Measurements from ENCODE around the gene DPF3.
A peak's percentile ranks its signal among the peaks of the same experiment; 100 is the strongest.

DPF3 gene

DNA sequence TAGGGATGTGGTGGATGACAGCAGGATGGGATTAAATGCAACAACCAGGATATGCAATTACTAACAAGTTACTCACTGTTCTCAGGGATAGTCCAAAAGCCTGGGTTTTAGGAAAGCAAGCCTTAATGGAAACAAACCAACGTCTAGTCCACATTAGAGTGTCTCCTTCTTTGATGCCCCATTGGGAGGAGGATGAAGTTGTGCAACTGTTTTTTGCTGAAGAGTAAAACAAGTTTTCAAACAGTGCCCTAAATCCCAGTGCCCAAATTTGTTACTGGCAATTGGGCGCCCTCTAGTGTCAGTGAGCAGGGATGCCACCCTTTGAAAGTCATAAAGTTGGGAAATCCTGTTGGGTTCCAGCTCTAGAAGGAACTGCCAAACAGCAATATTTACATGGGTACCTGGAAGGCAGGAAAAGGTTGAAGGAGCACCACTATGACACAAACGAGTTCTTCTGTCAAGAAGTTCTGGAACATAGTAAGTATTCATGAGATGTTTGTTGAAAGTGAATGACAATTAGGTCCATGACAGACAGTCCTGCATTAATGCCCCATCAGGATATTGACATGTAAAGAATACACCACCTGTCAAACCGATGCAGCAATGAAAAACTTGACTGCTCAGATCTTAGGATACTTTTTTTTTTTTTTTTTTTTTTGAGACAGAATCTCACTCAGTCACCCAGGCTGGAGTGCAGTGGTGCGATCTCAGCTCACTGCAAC is 11.1 kb upstream of the DPF3 start:
- DNase-seq (ENCODE audit: low spot score): peak; percentile 72

GRCh38 chr14:72904218-72904617 is 10.3 kb upstream of the DPF3 start:
- no peak for DNase-seq (ENCODE audit: low spot score)

DNA sequence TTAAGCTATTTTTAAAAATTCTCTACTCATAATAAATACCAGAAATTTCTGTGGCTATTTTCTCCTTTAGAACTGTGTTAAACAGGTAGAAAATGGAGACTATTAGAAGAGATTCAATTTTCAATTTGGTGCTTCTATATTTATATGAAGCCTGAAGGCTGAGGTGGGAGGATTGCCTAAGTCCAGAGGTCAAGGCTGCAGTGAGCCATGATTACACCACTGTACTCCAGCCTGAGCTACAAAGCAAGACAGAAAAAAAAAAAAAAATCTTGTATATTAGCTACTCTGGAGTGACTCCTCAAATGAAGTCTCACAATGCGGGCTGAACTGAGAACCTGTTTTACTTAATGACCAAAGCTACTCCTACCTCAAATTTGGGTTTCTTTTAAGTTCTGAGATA is 9.8 kb upstream of the DPF3 start:
- DNase-seq (ENCODE audit: low spot score): no peak

DNA sequence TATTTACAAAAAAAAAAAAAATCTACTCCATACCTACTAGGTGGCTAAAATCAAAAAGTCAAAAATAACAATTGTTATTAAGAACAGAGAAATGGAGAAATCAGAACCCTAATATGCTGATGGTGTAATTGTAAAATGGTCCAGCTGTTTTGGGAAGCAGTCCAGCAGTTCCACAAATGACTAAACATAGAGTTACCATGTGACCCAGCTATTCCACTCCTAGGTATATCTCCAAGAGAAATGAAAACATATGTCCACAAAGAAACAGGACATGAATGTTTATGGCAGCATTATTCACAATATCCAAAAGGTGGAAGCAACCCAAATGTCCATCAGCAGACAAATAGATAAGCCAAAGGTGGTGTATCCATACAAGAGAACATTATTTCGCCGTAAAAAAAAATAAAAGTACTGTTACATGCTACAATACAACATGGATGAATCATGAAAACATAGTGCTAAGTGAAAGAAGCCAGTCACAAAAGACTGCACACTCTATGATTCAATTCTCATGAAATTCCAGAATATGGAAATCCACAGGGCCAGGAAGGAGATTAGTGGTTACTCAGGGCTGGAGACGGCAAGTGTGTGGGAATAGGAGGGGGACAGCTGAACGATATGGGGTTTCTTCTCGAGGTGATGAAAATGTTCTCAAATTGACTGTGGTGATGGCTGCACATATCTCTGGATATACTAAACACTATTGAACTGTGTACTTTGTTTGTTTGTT is 9.1 kb upstream of the DPF3 start:
- DNase-seq (ENCODE audit: low spot score): no peak

- no peak for DNase-seq (ENCODE audit: low spot score)
Measured at GRCh38 chr14:72901361-72901760, 7.5 kb upstream of the DPF3 start.

GRCh38 chr14:72898448-72898847 is 4.5 kb upstream of the DPF3 start:
- DNase-seq (ENCODE audit: low spot score): no peak

DNA sequence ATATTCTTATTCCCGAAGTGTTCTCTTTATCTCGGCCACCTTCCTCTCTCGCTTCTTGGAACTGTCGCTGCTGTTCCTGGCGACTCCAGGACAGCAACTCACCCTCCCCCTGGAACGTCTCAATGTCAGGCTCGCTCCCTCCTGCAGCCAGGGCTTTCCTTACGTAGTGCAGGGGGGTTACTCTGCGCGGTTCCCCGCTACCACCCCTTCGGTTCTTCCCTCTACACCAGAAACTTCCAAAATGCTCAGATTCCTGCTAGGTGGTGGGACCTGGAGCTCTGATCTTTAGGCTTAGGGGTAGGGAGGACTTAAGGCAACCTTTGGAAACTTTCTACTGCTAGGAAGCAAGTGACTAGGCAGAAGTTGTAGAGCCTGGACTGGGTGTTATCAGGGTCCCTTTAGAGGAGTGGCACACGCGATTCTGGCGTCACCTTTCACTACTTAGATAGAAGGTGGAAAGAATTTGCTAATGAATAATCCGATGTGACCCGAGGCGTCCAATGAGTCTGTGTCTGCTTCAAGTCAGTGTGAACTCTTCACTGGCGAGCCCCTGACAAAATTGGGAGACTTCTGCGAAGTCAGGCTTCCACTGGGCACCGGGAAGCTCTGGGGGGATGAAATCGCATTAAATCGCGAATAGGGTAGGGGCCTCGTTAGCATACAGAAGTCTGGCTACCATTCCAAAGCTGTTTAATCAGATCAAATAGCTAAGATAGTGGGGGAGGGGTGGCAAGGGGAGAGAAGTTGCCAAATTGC is 900 bp upstream of the DPF3 start:
- peak; percentile 33 for DNase-seq (ENCODE audit: low spot score)

DNA sequence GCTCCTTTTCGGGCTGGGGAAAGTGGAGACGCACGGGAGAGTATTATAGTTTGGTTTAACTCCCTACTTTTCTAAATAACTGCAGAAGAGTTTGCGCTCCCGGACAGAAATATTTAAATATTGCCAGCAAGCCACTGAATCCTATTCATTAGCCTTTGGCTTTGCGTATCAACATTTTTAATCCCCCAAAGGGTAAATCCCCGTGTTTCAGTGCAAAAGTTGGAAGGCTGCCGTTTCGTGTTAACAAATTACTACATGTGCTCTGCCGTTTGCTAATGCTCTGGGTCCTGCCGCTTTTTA is 372 bp upstream of the DPF3 start:
- no peak for DNase-seq (ENCODE audit: low spot score)

DNA sequence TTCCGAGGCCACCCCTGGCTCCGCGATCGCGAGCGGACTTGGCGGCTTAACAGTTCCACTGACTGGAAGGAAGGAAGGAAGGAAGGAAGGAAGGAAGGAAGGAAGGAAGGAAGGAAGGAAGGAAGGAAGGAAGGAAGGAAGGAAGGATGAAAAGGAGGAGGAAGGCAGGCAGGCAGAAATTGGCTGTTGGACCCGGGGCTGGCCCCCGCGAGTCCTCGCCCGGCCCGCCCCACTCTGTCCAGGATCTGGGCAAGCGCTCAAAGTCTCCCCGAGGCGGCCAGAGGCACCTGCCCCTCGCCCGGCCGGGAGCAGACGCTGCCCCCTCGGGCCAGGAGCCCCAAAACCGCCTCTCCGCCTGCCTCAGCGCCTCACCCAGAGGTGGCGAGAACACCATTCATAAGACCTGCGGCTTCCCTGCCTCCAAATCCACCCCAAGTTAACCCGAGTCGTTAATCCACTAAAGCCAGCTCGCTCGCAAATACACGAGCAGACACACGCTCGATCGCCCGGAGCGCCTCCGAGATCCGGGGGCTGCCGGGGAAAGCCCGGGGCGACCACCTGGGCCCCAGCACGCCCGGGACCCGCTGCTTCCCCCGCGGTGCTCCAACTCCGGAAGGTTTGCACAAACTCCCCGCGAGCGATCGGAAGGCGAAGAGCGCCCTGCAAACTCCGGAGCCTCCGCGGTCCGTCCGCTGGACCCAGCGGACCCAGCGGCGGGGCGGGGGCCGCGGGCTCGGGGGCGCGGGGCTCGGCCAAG is 844 bp downstream of the DPF3 start:
- no peak for DNase-seq (ENCODE audit: low spot score)

- DNase-seq (ENCODE audit: low spot score): no peak
Measured at GRCh38 chr14:72892103-72892878, 1.6 kb downstream of the DPF3 start.

DNA sequence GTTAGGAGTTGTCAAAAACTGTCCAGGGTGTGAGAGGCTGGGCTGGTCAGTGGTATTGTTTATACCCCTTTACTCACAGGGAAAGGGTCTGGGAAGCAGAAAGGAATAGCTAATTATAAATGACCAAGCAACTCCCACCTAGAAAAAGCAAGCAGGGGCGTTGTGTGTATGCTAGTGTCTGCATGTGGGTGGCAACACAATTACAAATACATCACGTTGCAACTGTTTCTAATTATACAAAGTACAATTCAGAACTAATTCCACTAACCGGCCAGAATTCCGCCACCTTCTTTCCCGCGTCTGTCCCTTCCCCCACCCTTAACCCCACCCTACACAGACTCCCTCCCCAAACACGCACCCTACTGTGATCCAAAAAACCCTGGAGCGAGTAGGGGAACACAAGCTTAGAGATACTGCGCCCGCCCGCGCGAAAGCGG is 2.2 kb downstream of the DPF3 start:
- DNase-seq (ENCODE audit: low spot score): no peak

- DNase-seq (ENCODE audit: low spot score): no peak
Measured at GRCh38 chr14:72889366-72889765, 4.5 kb downstream of the DPF3 start.

DNA sequence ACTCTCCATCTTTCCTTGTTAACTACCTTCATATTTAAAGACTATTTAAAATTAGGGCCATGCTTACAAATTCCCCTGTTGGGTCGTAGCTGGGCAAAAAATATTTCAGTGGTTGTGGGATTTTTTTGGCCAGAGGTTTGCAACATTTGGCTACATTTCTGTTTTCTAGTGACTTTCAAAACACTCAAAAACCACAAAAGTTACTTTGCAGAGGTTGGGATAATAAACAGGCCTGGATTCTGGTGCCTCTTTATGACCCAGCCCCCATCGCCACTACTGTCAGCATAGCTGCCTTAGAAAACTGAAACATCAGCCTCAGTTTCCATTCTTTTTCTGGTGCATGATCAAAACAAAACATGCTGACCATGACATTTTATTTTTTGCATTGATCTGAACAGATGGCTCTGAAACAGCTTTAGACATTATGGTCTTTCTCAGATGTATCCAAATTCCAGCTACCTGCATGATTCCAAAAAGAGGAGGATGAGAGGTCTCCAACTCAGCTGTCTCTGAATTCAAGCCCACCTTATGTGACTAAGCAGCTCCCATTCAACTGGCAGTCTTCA is 5.2 kb downstream of the DPF3 start:
- no peak for DNase-seq (ENCODE audit: low spot score)

DNA sequence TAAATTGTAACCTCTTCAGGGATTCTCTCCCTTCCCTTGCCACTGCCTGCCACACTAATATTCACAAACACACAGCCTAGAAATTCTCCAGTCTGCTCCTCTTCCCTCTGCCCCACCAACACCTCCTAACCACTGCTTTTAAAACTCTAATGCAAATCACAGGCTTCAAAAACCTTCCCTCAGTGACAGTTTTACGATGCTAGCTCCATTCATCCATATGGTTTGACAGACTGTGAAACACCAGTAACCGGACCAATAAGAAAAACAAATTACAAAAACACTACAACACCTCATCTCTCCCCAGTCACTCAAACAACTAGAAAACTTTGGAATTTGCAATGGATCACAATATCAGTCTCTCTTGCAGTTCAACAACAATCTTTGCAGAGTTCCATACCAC is 5.7 kb downstream of the DPF3 start:
- no peak for DNase-seq (ENCODE audit: low spot score)

- no peak for DNase-seq (ENCODE audit: low spot score)
Measured at GRCh38 chr14:72887514-72887913, 6.4 kb downstream of the DPF3 start.

- no peak for DNase-seq (ENCODE audit: low spot score)
Measured at GRCh38 chr14:72884386-72884785, 9.5 kb downstream of the DPF3 start.

GRCh38 chr14:72883961-72884360 is 9.9 kb downstream of the DPF3 start:
- no peak for DNase-seq (ENCODE audit: low spot score)

DNA sequence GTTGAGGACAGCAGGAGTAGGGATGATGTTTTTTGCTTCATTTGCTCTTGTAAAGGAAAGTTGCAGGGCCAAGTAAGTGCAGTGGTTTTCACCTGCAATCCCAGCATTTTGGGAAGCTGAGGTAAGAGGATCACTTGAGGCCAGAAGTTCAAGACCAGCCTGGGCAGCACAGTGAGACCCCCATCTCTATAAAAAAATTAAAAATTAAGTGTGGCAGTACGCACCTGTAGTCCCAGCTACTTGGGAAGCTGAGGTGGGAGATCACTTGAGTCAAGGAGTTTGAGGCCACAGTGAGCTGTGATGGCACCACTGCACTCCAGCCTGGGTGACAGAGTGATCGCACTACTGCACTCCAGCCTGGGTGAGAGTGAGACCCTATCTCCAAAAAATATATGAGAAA is 10.8 kb downstream of the DPF3 start:
- DNase-seq (ENCODE audit: low spot score): no peak

DNA sequence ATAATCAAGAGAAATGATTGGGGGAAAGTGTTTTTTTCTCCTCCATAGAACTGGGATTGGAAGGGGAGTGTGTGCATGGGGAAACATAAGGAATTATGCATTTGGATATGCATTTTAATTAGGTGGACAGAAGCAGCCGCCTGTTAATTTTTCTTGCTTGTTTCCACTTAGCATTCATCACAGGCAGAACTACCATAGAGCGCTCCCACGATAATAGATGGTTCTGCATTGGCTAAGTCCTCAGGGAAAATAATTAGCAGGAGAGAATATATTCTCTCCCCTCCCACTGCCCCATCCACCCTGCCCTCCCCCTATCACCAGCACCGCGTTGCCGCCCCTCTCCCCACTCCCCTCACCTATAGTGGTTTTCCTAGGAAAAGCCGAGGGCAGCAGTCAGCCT is 11.4 kb downstream of the DPF3 start:
- DNase-seq (ENCODE audit: low spot score): no peak

DNA sequence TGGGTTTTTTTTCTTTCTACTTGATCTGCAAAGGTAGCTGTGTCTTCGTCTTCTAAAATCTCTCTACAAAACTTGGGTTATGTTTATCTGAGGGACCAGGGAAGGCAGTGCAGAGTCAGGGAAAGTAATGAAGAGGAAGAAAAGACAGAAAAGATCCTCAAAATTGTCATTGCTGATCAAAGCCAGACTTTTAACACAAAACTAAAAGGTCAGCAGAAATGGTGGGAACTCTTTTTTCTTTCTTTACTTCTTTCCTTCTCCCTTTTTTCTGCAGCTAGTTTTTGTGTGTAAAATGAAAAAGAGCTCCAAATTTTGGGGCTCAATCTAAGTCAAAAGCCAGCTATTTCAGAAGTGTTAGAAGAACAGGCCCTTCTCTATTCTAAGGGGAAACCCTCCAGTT is 11.9 kb downstream of the DPF3 start:
- DNase-seq (ENCODE audit: low spot score): no peak

DNA sequence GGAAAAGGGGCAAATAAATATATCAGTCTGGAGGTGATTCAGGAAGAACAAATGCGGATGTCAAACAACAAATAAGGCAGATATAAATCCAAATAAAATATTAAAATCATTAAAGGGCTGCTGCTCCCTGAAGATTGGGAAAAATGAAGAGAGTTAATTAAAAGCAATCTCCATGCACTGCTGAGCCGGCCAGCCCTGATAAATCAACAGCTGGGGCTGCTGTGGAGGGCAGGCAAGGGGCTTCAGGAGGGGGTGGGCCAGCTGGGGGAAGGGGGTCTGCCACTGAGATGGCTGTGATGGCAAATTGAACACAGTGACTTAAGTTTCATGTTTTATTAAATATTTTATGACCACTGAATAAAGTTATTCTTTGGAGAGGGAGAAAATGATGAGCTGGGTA is 12.4 kb downstream of the DPF3 start:
- DNase-seq (ENCODE audit: low spot score): no peak
